HepG2 (cell line): ENCODE measurements around the gene SERINC2. TPM values are rescaled to one million over a fixed set of nuclear protein-coding genes. Genes with fewer than 3 reads are reported as not detected.

ENCODE experiments used
- ATF5 ChIP-seq: sonication (generic); formaldehyde crosslinking; IDR thresholded peaks from 2 replicates; pipeline ENCODE4 v1.4.0; 2020; ENCODE audit warnings: mild to moderate bottlenecking, low read depth, missing genetic modification reagents
- NR2F1 ChIP-seq, 2 experiments: fragments of 450-650 bp in 1 of 2; formaldehyde crosslinking in 1 of 2; IDR thresholded peaks; 2 replicates each; pipeline versions ENCODE4 v1.5.0 to v1.6.1; 2016 to 2020; ENCODE audit warnings: mild to moderate bottlenecking in 1 of 2, missing compliant biosample characterization in 1 of 2, missing genetic modification reagents in 1 of 2, moderate library complexity in 1 of 2
- NR2F6 ChIP-seq, 2 experiments: IDR thresholded peaks; 2 replicates each; pipeline ENCODE4 v1.6.1; 2016; ENCODE audit warnings: antibody characterized with exemption in 1 of 2, mild to moderate bottlenecking in 1 of 2
- SNAPC4 ChIP-seq: sonication (generic); formaldehyde crosslinking; IDR thresholded peaks from 2 replicates; pipeline ENCODE4 v1.4.0; 2020; ENCODE audit warnings: mild to moderate bottlenecking, missing genetic modification reagents
- SP140L ChIP-seq: sonication (generic); formaldehyde crosslinking; IDR thresholded peaks from 2 replicates; pipeline ENCODE4 v1.4.0; 2020; ENCODE audit warnings: missing genetic modification reagents, borderline replicate concordance
- ZNF230 ChIP-seq: sonication (generic); formaldehyde crosslinking; IDR thresholded peaks from 2 replicates; pipeline ENCODE4 v1.4.0; 2020; ENCODE audit warnings: mild to moderate bottlenecking, missing genetic modification reagents
- ZNF557 ChIP-seq: sonication (generic); formaldehyde crosslinking; IDR thresholded peaks from 2 replicates; pipeline ENCODE4 v1.4.0; 2020; ENCODE audit warnings: missing genetic modification reagents
- polyA plus RNA-seq, 8 experiments: library from polyadenylated mRNA; depleted of rRNA in 3 of 8; stranded (reverse) in 7 of 8; unstranded in 1 of 8; fragments of >200 nt; fragmentation: Illumina TruSeq in 4 of 8; extraction: Trizol in 4 of 8; gene quantifications; 2 replicates each; pipeline versions ENCODE4 v1.2.1 to v1.2.3, GENCODE V29; 2011 to 2016; ENCODE audit warnings: low read depth in 4 of 8, missing spikeins in 1 of 8, mixed read lengths in 1 of 8; ENCODE audit not compliant: insufficient read depth in 1 of 8
- total RNA-seq, 5 experiments: library from RNA; depleted of rRNA; stranded (reverse); fragments of >200 nt; fragmentation: Illumina TruSeq; extraction: Trizol; gene quantifications; 2 replicates each; pipeline ENCODE4 v1.2.3, GENCODE V29; 2016; ENCODE audit warnings: low read depth in 1 of 5

Gene SERINC2
- total and polyA plus RNA-seq, 2 of the 13 experiments (the other 11 are each of a cell fraction or from before 2014, with no cell fraction given): 4.8 to 126 TPM

GRCh38 chr1:31433396-31433930 lies 20.4 kb downstream of the SERINC2 start (continued):
- TF ChIP-seq SNAPC4 (CRISPR knock-in tag) (no peak), ATF5 (0 out of 2 replicates have a peak, but pooled peaks have one; percentile 38), NR2F1 (CRISPR knock-in tag; IDR thresholded peaks at IDR 0.05) (peak; percentile 52 to 58; a peak in 2 of 4 replicates), ZNF557 (0 out of 2 replicates have a peak, but pooled peaks have one; percentile 20), SP140L (CRISPR knock-in tag) (no peak), NR2F6 (IDR thresholded peaks at IDR 0.05) (peak; percentile 68), NR2F6 (CRISPR knock-in tag; IDR thresholded peaks at IDR 0.05) (no peak), ZNF230 (CRISPR knock-in tag) (0 out of 2 replicates have a peak, but pooled peaks have one; percentile 32)
- TF ChIP-seq, all 625 proteins: peak for 18
